HFFc6 (cell line): ENCODE measurements around the gene TBXAS1. TPM values are rescaled to one million over a fixed set of nuclear protein-coding genes. Genes with fewer than 3 reads are reported as not detected.

ENCODE experiments used
- DNase-seq: peaks from one replicate; pipeline ENCODE4 v3.0.0-alpha.2; 2018
- H3K27ac Mint-ChIP-seq: 2 replicates; pipeline ENCODE4 v1.8.0; 2020; ENCODE audit warnings: mild to moderate bottlenecking, mixed read lengths
- H3K27me3 Mint-ChIP-seq: 2 replicates; pipeline ENCODE4 v1.8.0; 2021; ENCODE audit warnings: mild to moderate bottlenecking, moderate library complexity, mixed read lengths; ENCODE audit not compliant: insufficient read depth
- H3K36me3 Mint-ChIP-seq: 2 replicates; pipeline ENCODE4 v1.8.0; 2021; ENCODE audit warnings: low read depth, mixed read lengths
- H3K4me1 Mint-ChIP-seq: 2 replicates; pipeline ENCODE4 v1.8.0; 2020; ENCODE audit warnings: low read depth, mixed read lengths
- H3K4me3 Mint-ChIP-seq: 2 replicates; pipeline ENCODE4 v1.8.0; 2020; ENCODE audit warnings: mild to moderate bottlenecking, moderate library complexity, mixed read lengths
- H3K9me3 Mint-ChIP-seq: 2 replicates; pipeline ENCODE4 v1.8.0; 2020; ENCODE audit warnings: mild to moderate bottlenecking, mixed read lengths
- total RNA-seq, 6 experiments: library from RNA; stranded (reverse); fragmentation: NEBNext Ultra II Directional; extraction: Animal tissue kit (Norgen Biotek cat#: 25700); gene quantifications; 2 replicates in 1 of 6; 3 replicates in 5 of 6; pipeline ENCODE4 v1.2.3, GENCODE V29; 2021
- TF ChIP-seq, protein P1 (sequence below): fragments of 200-600 bp; sonication (generic); IDR thresholded peaks from 2 replicates; pipeline ENCODE4 v1.5.0; 2021; ENCODE audit warnings: antibody characterized with exemption, mild to moderate bottlenecking

The TBXAS1 gene
- total RNA-seq, 6 experiments from 2014 or later = 0.47 to 1.8 (median 1.0) TPM

DNA sequence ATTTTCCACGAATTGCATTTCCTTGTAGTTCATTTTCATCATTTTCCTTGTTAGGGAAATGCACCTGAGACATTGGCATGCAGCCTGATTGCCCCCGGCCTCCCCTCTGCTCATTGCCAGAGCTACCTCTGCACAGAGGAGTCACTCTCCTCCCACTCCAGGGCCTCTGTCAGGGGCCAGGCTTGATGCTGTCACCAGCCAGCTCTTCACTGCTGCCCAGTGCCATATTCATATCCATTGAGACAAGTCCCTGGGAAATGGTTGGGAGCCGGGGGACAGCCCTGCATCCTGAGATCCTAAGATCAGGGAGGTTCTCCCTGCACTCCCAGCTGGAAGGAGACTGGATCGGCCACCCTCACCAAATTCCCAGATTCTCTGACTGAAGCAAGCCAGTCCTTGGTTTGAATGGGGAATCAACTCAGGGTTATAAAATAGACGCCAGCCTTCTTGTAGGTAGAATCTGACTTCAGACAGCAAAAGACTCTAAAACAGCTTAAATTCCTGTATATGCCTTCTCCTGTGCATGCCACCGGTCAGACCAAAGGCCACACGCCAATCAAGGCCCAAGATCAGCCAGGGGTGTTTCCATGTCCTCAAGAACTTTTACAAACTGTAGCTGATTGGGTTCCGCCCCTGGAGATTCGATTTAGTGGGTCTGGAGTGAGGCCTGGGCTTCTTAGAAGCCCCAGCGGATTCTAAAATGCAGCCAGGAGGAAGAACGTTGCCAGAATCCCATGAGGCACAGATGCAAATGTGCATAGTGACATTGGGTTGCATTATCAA, 147.2 kb downstream of the TBXAS1 start:
- Mint-ChIP-seq H3K36me3 (no peaks in the 10 kb centered on the region), H3K4me1 (peaks cover 9% of the 10 kb centered on the region), H3K9me3 (no peaks in the 10 kb centered on the region), H3K27ac (no peak overlapping the region), H3K4me3 (no peak overlapping the region), H3K27me3 (peaks cover 46% of the 10 kb centered on the region)
- DNase-seq = no peak
- TF ChIP-seq, protein P1, sequence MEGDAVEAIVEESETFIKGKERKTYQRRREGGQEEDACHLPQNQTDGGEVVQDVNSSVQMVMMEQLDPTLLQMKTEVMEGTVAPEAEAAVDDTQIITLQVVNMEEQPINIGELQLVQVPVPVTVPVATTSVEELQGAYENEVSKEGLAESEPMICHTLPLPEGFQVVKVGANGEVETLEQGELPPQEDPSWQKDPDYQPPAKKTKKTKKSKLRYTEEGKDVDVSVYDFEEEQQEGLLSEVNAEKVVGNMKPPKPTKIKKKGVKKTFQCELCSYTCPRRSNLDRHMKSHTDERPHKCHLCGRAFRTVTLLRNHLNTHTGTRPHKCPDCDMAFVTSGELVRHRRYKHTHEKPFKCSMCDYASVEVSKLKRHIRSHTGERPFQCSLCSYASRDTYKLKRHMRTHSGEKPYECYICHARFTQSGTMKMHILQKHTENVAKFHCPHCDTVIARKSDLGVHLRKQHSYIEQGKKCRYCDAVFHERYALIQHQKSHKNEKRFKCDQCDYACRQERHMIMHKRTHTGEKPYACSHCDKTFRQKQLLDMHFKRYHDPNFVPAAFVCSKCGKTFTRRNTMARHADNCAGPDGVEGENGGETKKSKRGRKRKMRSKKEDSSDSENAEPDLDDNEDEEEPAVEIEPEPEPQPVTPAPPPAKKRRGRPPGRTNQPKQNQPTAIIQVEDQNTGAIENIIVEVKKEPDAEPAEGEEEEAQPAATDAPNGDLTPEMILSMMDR = no peak

DNA sequence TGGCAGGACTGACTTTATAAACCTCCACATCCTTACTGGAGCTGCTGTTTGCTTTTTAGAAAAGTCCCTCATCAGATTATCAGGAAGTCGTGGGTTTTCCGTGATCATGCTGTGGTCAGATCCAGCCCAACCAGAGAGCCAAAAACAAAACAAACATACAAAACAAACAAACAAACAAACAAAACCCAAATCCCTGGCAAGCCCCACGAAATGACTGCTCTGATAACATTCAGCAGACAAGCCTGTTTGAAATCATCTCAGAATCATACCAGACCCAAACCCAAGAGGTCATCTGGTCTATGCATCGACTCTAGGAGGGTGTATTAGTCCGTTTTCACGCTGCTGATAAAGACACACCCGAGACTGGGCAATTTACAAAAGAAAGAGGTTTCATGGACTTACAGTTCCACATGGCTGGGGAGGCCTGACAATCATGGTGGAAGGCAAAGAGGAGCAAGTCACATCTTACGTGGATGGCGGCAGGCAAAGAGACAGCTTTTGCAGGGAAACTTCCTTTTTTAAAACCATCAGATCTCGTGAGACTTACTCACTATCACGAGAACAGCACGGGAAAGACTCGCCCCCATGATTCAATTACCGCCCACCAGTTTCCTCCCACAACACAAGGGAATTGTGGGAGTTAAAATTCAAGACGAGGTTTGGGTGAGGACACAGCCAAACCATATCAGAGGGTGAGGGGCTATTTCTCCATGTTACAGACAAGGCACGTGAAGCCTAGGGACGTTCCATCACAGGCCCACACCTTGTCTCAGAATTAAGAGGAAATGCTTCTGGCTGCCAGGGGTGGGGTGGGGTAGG, 148.0 kb downstream of the TBXAS1 start:
- no peak overlapping the region for H3K4me3 Mint-ChIP-seq
- no peaks in the 10 kb centered on the region for H3K9me3 Mint-ChIP-seq
- no peak for DNase-seq
- no peaks in the 10 kb centered on the region for H3K36me3 Mint-ChIP-seq
- H3K27ac Mint-ChIP-seq = no peak overlapping the region
- TF ChIP-seq, protein P1 = no peak
- peaks cover 9% of the 10 kb centered on the region for H3K4me1 Mint-ChIP-seq
- peaks cover 39% of the 10 kb centered on the region for H3K27me3 Mint-ChIP-seq

DNA sequence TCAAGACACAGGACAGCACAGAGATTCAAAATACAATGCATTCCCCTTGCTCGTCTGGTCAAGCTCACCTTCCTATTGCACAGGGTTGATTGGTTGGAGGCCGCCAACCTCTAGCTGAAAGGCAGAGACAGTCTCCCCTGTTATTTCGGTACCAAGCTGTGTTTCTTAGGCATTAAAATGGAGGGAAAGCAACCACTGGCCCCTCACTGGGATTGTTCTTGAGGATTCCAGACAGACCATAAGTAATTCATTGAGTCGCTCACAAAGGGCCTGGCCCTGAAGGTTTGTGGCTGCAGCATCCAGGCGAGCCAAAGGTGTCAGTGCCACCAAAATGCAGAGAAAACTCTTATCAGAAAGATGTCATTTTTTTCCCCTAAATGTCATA, 152.4 kb downstream of the TBXAS1 start:
- DNase-seq = no peak
- no peaks in the 10 kb centered on the region for H3K9me3 Mint-ChIP-seq
- H3K36me3 Mint-ChIP-seq = no peaks in the 10 kb centered on the region
- H3K4me3 Mint-ChIP-seq = no peak overlapping the region
- H3K27ac Mint-ChIP-seq = no peak overlapping the region
- peaks cover 24% of the 10 kb centered on the region for H3K27me3 Mint-ChIP-seq
- H3K4me1 Mint-ChIP-seq = peaks cover 9% of the 10 kb centered on the region
- TF ChIP-seq, protein P1 = no peak

DNA sequence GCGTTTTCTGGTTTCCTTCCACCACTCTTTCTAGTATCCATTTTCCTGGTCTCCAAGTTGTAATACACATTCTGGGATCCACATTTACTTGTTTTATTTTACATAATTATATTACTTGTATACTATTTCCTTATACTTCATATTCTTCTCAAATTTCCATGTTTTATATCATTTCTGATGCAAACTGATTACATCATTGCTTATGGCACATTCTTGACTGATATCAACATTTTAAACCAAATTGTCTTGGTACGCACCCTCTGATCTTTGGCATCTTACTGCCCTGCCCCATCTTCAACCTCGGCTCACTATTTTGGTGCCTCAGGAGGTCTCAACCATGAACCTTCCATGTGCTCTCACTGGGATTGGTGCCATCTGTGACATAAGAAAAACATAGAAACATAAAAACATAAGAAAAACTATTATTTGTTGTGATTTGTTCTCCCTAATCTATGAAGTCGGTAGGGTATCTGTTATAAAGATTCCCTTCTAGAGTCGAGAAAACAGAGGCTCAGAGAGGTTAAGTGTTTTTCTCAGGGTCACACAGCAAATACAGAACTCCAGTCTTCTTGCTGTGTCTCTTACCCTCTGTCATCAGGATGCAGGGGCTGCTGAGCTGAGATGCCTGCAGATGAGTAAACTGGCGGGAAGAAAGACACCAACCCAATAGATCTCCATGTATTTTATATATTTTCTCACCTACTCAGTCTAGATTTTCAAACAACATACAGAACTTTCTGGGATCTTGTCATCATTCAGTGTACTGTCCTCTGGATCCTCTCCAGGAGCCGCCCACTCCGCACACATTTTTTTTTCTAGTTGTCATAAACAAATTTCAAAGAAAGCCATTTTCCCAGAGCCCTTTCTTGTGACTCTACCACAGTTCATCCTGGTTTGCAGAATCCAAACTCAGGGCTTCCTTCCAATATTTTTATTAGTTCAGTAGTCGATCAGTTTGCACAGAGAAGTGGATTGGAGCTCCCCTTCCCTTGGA, 154.2 kb downstream of the TBXAS1 start:
- peaks cover 9% of the 10 kb centered on the region for H3K4me1 Mint-ChIP-seq
- H3K27me3 Mint-ChIP-seq = peaks cover 26% of the 10 kb centered on the region
- DNase-seq = no peak
- no peaks in the 10 kb centered on the region for H3K36me3 Mint-ChIP-seq
- TF ChIP-seq, protein P1 = no peak
- H3K27ac Mint-ChIP-seq = no peak overlapping the region
- H3K9me3 Mint-ChIP-seq = no peaks in the 10 kb centered on the region
- no peak overlapping the region for H3K4me3 Mint-ChIP-seq
